Cerebellar cortex (tissue), 1 donor: ENCODE data around the gene TOM1L1.

Experiments
- DNase-seq: peaks from one replicate; pipeline ENCODE4 v3.0.0-alpha.2; 2015; ENCODE audit warnings: low spot score

TOM1L1 gene

DNA sequence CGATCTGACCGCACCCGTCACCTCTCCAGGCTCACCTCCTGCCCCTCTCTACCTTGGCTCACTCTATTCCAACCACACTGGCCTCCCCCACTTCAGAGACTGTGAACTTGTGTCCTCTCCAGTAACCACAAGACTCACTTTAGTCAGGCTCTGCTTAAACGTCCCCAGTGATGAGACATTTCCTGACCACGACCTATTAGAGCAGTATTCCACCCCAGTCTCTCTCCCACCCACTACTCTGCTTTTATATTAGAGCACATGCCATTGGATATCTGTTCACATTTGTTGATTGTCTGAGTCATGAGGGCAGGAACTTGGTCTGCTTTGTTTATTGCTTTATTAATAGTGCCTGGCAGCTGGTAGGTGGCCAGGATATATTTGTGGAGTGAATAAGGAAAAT is 47.7 kb downstream of the TOM1L1 start:
- DNase-seq, result no peak

GRCh38 chr17:54950116-54950515 is 49.5 kb downstream of the TOM1L1 start:
- DNase-seq, result no peak

- no peak for DNase-seq
These were observed 50.6 kb downstream of the TOM1L1 start for GRCh38 chr17:54951286-54951685.

DNA sequence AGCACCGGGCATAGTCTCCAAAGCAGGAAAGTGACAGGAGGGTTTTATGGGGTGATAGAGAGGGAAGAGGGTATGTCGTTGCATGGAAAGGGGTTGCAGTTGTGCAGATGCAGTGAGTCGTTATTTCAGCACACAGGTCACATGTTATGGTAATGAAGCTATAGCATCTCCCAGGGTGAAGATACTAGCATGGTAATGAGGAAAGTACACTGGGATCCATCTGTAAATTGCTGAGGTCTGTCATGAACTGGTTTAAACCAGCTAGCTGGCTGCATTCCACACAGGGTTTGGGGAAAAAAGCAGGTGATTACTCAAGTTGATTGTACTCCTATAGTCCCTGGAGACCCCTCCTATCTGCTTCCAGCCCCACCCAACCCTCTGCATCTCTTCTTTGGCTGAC is 56.1 kb downstream of the TOM1L1 start:
- no peak for DNase-seq

DNA sequence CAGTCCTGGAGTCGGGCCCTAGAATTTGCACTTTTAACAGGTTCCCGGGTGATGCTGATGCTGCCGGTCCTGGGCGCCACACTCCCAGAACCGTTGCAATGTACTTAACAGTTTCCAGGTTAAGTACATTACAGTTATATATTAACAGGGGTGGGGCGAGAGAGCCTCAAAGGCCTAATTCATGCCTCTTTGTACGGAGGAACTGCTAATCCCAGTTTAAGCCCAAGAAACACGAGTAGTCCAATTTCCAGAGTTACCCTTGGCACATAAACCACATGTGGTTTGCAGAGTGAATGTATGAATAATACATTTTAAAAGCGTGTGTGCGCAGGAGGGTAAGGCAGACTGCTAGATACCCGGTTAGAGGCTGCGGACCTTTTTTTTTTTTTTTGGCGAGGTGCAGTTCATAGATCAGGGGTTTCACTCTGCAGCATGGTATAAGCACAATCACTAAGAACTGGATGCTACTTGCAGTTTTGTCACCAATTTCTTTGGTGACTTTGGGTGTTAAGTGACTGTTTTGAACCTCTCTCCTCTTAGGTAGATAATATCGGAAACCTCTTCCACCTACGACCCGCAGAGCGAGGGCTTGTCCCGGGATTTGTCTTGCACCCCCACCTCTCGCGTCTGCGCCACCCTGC is 67.1 kb downstream of the TOM1L1 start:
- DNase-seq, result peak; percentile 13

- DNase-seq, result peak; percentile 98
These were observed 67.8 kb downstream of the TOM1L1 start, which contains the start of the genes COX11 and STXBP4 for GRCh38 chr17:54968262-54968987. TSS of gene COX11 (minus strand) at chr17:54968654. CDS start at chr17:54968646, 8 bp downstream. TSS of gene STXBP4 (plus strand) at chr17:54968765. CDS start at chr17:54986220, 17,455 bp downstream.

DNA sequence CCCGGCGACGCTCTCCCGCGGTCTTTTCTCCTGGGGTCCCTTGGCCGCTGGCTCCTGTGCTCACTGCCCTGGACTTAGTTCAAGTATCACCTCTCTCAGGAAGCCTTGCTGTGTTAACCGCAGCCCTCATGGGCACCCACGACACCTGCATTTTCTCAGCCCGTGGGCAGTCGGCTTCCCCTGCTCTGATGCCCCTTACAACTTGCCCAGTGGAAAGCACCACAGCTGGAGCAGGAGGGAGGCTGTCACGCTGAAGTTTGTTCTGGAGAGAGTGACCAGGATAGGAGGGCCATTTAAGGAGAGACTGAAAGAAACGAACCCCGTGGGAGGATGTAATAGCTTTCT is 68.3 kb downstream of the TOM1L1 start:
- no peak for DNase-seq

DNA sequence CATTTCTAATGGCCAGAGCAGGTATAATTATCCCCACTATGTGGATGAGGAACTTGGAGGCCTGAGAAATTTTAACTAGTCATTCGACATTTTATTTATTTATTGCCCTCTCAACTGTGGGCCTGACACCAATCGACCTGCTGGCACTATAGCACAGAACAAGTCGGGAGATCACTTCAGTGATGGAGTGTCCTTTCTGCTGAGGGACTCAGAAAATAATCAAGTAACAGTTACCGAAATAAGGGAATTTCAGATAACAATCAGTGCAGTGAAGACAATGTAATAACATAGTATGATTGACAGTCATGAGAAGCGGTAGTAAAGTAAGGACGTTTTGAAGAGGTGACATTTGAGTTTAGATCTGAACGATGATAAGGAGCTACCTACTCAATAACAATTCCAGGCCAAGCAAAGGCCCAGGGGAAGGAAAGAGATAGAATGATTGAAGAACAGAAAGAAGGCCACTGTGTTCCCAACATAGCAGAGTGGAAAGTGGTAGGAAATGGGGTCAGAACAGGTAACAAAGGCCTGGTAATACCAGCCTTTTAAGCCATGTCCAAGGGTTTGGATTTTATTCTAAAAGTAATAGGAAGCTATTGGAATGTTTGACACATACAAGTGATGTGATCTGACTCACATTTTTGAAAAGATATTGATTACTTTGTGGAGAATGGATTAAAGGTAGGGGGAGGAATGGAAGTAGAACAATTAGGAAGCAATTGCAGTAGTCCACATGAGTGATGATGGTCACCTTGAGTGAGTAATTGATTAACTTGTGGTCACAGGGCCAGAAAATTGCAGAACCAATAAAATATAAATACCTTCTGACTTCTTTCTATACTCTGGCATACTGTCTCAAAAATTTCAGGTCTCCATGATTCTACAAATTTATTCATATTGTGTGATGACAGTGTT is 69.3 kb downstream of the TOM1L1 start:
- DNase-seq, result no peak

GRCh38 chr17:54971147-54971546 is 70.5 kb downstream of the TOM1L1 start:
- DNase-seq, result no peak

DNA sequence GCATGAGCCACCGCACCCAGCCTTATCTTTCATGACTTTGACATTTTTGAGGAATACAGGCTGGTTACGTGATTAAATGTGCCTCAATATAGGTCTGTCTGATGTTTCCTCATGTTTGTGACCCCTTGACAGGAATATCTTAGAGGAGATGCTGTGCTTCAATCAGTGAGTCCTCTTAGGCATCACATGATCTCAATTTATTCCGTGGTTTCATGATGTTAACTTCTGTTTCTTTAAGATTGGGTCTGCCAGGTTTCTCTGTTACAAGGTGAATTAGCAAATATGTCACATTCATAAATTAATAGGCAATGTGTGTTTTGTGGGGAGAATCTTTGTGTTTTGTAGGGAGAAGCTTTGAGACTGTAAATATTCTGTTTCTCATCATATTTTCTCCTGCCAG is 71.2 kb downstream of the TOM1L1 start:
- DNase-seq, result no peak

DNA sequence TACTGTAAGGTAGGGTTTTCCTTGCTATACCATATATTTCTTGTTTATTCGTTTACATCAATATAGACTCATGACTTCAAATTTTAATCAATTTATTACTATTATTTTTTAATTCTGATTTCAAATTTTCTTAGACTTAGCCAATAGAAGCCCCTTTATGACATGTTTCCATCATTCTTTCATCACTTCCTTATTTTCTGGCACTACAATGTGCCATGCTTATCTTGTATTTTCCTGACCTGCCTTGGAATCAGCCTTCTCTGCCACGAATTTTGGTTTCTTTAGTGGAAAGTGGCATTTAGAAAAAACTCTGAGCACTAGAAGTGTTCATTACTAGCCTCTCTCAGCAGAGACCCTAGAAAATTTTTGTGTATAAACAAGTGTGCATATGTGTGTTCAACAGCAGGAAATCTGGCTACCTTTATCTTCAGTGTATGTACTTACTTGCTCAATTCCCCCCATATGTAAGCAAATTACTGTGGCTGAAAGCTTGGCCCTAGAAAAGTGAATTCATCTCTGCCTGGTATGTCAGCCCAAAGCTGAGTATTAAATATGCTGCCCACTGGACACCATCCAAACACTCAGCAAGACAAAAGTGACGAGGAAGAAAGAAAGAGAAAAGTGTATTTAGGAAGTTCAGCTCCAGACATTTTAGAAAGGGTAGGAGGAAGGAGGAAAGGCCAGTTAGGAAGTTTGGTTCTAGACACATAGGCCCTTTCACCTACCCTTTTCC is 71.9 kb downstream of the TOM1L1 start:
- DNase-seq, result no peak

DNA sequence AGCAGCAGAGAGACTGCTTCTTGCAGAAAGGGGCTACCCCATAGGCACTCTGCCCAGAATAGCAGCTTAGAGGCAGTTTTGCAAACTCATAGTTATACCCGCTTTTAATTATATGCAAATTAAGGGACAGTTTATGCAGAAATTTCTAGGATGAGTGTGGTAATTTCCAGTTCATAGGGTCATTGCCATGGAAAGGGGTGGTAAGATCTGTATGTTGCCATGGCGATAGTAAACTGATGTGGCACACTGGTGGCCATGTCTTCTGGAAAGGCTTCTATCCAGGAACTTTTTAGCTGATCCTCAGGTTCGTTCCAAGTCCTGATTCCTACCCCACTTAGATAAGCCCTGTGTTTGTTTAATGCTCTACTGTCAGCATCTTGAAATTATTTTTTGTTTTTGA is 74.1 kb downstream of the TOM1L1 start:
- no peak for DNase-seq

GRCh38 chr17:54976316-54976715 is 75.7 kb downstream of the TOM1L1 start:
- no peak for DNase-seq

- DNase-seq, result no peak
These were observed 77.1 kb downstream of the TOM1L1 start for GRCh38 chr17:54977744-54978143.

DNA sequence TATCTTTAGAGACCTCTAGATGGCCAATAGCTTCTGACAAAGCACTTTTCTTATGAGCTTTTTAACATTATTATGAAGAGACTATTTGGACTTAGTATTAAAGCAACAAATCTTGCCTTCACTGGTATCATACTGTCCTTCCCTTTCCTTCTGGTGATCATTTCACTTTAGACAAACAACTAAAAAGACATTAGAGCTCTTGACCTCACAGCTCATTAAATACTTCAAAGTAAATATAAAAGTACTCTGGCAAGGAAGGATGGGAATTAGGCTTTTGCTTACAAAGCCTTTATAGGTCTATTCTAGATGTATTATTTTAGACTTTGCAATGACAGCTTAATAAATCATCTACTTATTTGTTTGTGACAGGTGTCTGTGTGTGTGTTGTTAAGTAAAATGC is 79.0 kb downstream of the TOM1L1 start:
- no peak for DNase-seq

DNA sequence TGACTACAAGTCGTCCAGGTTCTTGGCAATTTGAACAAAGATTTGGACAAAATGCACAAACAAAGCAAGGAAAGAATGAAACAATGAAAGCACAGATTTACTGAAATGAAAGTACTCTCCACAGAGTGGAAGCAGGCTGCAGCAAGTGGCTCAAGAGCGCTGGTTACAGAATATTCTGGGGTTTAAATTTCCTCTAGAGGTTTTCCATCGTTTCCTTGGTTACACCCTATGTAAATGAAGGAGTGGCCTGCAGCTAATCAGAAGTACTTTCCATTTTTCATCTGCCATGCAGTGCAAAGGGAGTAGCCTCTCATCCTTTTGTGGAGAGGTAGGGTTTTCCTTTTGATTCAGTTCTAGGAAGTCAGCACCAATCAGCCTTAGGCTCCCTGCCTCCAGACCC is 79.7 kb downstream of the TOM1L1 start:
- DNase-seq, result no peak

GRCh38 chr17:54982399-54982798 is 81.7 kb downstream of the TOM1L1 start:
- no peak for DNase-seq

- DNase-seq, result no peak
These were observed 82.6 kb downstream of the TOM1L1 start for GRCh38 chr17:54983260-54983659.

GRCh38 chr17:54985476-54985875 is 84.8 kb downstream of the TOM1L1 start:
- DNase-seq, result no peak

DNA sequence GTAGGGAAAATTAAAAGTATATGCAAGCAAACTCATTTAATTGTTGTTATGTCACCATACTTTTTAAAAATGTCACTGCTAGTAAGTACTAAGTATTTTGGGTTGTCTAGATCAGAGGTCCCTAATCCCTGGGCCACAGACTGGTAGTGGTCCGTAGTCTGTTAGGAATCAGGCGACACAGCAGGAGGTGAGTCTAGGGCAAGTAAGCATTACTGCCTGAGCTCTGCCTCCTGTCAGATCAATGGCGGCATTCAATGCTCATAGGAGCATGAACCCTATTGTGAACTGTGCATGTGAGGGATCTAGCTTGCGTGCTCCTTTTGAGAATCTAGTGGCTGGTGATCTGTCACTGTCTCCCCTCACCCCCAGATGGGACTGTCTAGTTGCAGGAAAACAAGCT is 89.5 kb downstream of the TOM1L1 start:
- DNase-seq, result no peak

DNA sequence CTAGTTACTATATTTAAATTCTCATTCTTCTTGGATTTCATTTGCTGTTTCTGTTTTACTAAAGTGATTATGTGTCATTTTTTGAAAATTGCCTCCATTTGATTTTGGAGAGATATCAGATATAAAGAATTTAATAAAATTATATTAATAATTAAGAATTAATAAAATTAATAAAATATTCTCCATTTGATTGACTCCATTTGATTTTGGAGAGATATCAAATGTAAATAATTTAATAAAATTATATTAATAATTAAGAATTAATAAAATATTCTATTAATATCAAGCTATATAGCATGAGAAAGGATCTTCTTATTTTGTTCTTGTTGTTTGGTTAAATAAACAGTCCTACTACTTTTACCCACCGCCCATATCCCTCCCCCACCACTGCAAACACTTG is 90.9 kb downstream of the TOM1L1 start:
- no peak for DNase-seq
